ENCODE data around the gene GNAQ. TPM values are rescaled to one million over a fixed set of nuclear protein-coding genes. Genes with fewer than 3 reads are reported as not detected.

The GNAQ gene
- polyA plus RNA-seq, 1 donor (not counting 4 experiments of a cell fraction or from before 2014, with no cell fraction given): 64.3 TPM

- Histone ChIP-seq H3K27ac (ENCODE audit: control insufficient read depth, insufficient read depth, low read length) (no peak overlapping the region), H3K9ac (ENCODE audit: control insufficient read depth, extremely low read depth, insufficient read depth, low read length) (no peak overlapping the region), H4K20me1 (ENCODE audit: control insufficient read depth, extremely low read depth, insufficient read depth, low read length) (no peaks in the 10 kb centered on the region), H3K4me3 (ENCODE audit: control insufficient read depth in 2 of 3, extremely low read depth in 1 of 3, insufficient read depth in 2 of 3, low read depth in 1 of 3, low read length in 3 of 3) (no peak overlapping the region), H3K4me1 (ENCODE audit: control insufficient read depth, extremely low read depth, insufficient read depth, low read length) (no peaks in the 10 kb centered on the region), H3K9me3 (ENCODE audit: control insufficient read depth, low read depth, low read length) (no peaks in the 10 kb centered on the region), H3K4me2 (ENCODE audit: control insufficient read depth, extremely low read depth, insufficient read depth, low read depth, low read length) (no peak overlapping the region), H3K27me3 (ENCODE audit: control insufficient read depth, extremely low read depth, insufficient read depth, low read length) (no peaks in the 10 kb centered on the region), H3K36me3 (ENCODE audit: control insufficient read depth in 2 of 2, extremely low read depth in 1 of 2, insufficient read depth in 2 of 2, low read length in 2 of 2) (peaks cover 0 to 2% of the 10 kb centered on the region in 2 experiments), H2AFZ (ENCODE audit: control insufficient read depth, low read length) (no peak overlapping the region), H3K9me1 (ENCODE audit: control insufficient read depth, extremely low read depth, insufficient read depth, low read length) (peaks cover 4% of the 10 kb centered on the region), H3K79me2 (ENCODE audit: control insufficient read depth, insufficient read depth, low read length) (no peaks in the 10 kb centered on the region)
- no peak for DNase-seq (ENCODE audit: low read depth, low spot score)
- TF ChIP-seq EZH2 (IDR thresholded peaks at IDR 0.05; ENCODE audit: low read length) (no peak), CTCF (optimal IDR thresholded peaks at IDR 0.05 in 1 of 3, IDR thresholded peaks at IDR 0.05 in 1 of 3, conservative IDR thresholded peaks at IDR 0.05 in 1 of 3; ENCODE audit: extremely low read depth in 1 of 3, insufficient read depth in 2 of 3, low read length in 3 of 3) (no peak)
- dilution Hi-C loops (cut with MboI; ENCODE audit: extremely low pct_ligation_motif_present, low sequenced_read_pairs): no loop called here
- no peak for FAIRE-seq
These were observed 262.4 kb downstream of the GNAQ start for GRCh38 chr9:77769246-77769645.

- dilution Hi-C loops (cut with MboI; ENCODE audit: extremely low pct_ligation_motif_present, low sequenced_read_pairs): no loop called here
- DNase-seq (ENCODE audit: low read depth, low spot score) (no peak), FAIRE-seq (no peak)
- Histone ChIP-seq H3K27me3 (ENCODE audit: control insufficient read depth, extremely low read depth, insufficient read depth, low read length) (no peaks in the 10 kb centered on the region), H4K20me1 (ENCODE audit: control insufficient read depth, extremely low read depth, insufficient read depth, low read length) (no peaks in the 10 kb centered on the region), H3K4me1 (ENCODE audit: control insufficient read depth, extremely low read depth, insufficient read depth, low read length) (no peaks in the 10 kb centered on the region), H3K9me3 (ENCODE audit: control insufficient read depth, low read depth, low read length) (no peaks in the 10 kb centered on the region), H3K9me1 (ENCODE audit: control insufficient read depth, extremely low read depth, insufficient read depth, low read length) (no peaks in the 10 kb centered on the region), H3K27ac (ENCODE audit: control insufficient read depth, insufficient read depth, low read length) (no peak overlapping the region), H3K4me3 (ENCODE audit: control insufficient read depth in 2 of 3, extremely low read depth in 1 of 3, insufficient read depth in 2 of 3, low read depth in 1 of 3, low read length in 3 of 3) (no peak overlapping the region), H3K79me2 (ENCODE audit: control insufficient read depth, insufficient read depth, low read length) (no peaks in the 10 kb centered on the region), H3K4me2 (ENCODE audit: control insufficient read depth, extremely low read depth, insufficient read depth, low read depth, low read length) (no peak overlapping the region), H2AFZ (ENCODE audit: control insufficient read depth, low read length) (no peak overlapping the region), H3K36me3 (ENCODE audit: control insufficient read depth in 2 of 2, extremely low read depth in 1 of 2, insufficient read depth in 2 of 2, low read length in 2 of 2) (peaks cover 0 to 3% of the 10 kb centered on the region in 2 experiments), H3K9ac (ENCODE audit: control insufficient read depth, extremely low read depth, insufficient read depth, low read length) (no peak overlapping the region)
- TF ChIP-seq CTCF (optimal IDR thresholded peaks at IDR 0.05 in 1 of 3, IDR thresholded peaks at IDR 0.05 in 1 of 3, conservative IDR thresholded peaks at IDR 0.05 in 1 of 3; ENCODE audit: extremely low read depth in 1 of 3, insufficient read depth in 2 of 3, low read length in 3 of 3) (no peak), EZH2 (IDR thresholded peaks at IDR 0.05; ENCODE audit: low read length) (no peak)
These were observed 265.0 kb downstream of the GNAQ start for GRCh38 chr9:77766587-77766986.

All from keratinocyte (primary cell).